Muscle of leg (tissue), 11 donors: ENCODE measurements around the gene ZNF407. TPM values are rescaled to one million over a fixed set of nuclear protein-coding genes. Genes with fewer than 3 reads are reported as not detected.
A peak's percentile ranks its signal among the peaks of the same experiment; 100 is the strongest.

ENCODE experiments used
- DNase-seq: peaks from one replicate; pipeline ENCODE4 v3.0.0; 2013
- H3K27ac ChIP-seq: one replicate; pipeline ENCODE4 v1.5.1; 2013; ENCODE audit warnings: mild to moderate bottlenecking, low read length, control low read depth
- H3K27me3 ChIP-seq: one replicate; pipeline ENCODE4 v1.6.1; 2013; ENCODE audit warnings: low read length; ENCODE audit not compliant: control insufficient read depth, insufficient read depth
- H3K36me3 ChIP-seq: one replicate; pipeline ENCODE4 v1.6.1; 2013; ENCODE audit warnings: low read length; ENCODE audit not compliant: control insufficient read depth, insufficient read depth
- H3K4me1 ChIP-seq: one replicate; pipeline ENCODE4 v1.6.1; 2013; ENCODE audit warnings: low read length; ENCODE audit not compliant: control insufficient read depth, insufficient read depth
- H3K4me3 ChIP-seq: one replicate; pipeline ENCODE4 v1.5.1; 2013; ENCODE audit warnings: low read length, control low read depth
- H3K9me3 ChIP-seq: replicated peaks from 2 replicates; pipeline ENCODE4 v1.6.1; 2013; ENCODE audit warnings: low read depth, low read length; ENCODE audit not compliant: control insufficient read depth
- WGBS: methylation state at CpG from one replicate; pipeline ENCODE4 v1.1.5; 2013; ENCODE audit warnings: missing lambda C conversion rate; ENCODE audit not compliant: insufficient coverage; 5-methylcytosine and 5-hydroxymethylcytosine counted together
- polyA plus RNA-seq, 8 donors: library from polyadenylated mRNA; unstranded; fragments of 120-200 nt; gene quantifications; one replicate each; pipeline versions ENCODE4 v1.2.1 to v1.2.3, GENCODE V29; 2013; ENCODE audit warnings: inconsistent platforms in 1 of 8, low replicate concordance in 1 of 8; ENCODE audit not compliant: insufficient read length in 8 of 8, insufficient read depth in 1 of 8
- total RNA-seq: library from RNA; stranded (reverse); fragments of 120-200 nt; gene quantifications from one replicate; pipeline ENCODE4 v1.2.4, GENCODE V29; 2013

The ZNF407 gene
- total and polyA plus RNA-seq, 9 donors: 5.3 to 10.7 (median 6.4) TPM

GRCh38 chr18:74574916-74575315 lies 22.8 kb upstream of the ZNF407 start:
- Histone ChIP-seq H3K27ac (no peak overlapping the region), H3K36me3 (no peaks in the 10 kb centered on the region), H3K27me3 (no peaks in the 10 kb centered on the region), H3K9me3 (no peaks in the 10 kb centered on the region), H3K4me1 (no peaks in the 10 kb centered on the region), H3K4me3 (no peak overlapping the region)
- 44% methylated on average over 2 of the region's 2 CpGs for WGBS
- no peak for DNase-seq

GRCh38 chr18:74577019-74577418 lies 20.7 kb upstream of the ZNF407 start:
- H3K36me3 ChIP-seq: no peaks in the 10 kb centered on the region
- H3K4me3 ChIP-seq: no peak overlapping the region
- H3K27me3 ChIP-seq: no peaks in the 10 kb centered on the region
- no peaks in the 10 kb centered on the region for H3K9me3 ChIP-seq
- no peak overlapping the region for H3K27ac ChIP-seq
- WGBS: 21% methylated on average over 4 of the region's 5 CpGs
- H3K4me1 ChIP-seq: no peaks in the 10 kb centered on the region
- DNase-seq: no peak

- Histone ChIP-seq H3K27ac (no peak overlapping the region), H3K36me3 (no peaks in the 10 kb centered on the region)
Measured at GRCh38 chr18:74579496-74580065, 18.1 kb upstream of the ZNF407 start.

GRCh38 chr18:74582642-74583041 lies 15.0 kb upstream of the ZNF407 start:
- DNase-seq: no peak
- Histone ChIP-seq H3K9me3 (no peaks in the 10 kb centered on the region), H3K27me3 (peaks cover 5% of the 10 kb centered on the region), H3K36me3 (no peaks in the 10 kb centered on the region), H3K27ac (no peak overlapping the region), H3K4me3 (no peak overlapping the region), H3K4me1 (no peaks in the 10 kb centered on the region)
- 50% methylated on average over 2 of the region's 6 CpGs for WGBS

More at GRCh38 chr18:74579496-74580065, 18.1 kb upstream of the ZNF407 start:
- peak; percentile 64 for DNase-seq
- Histone ChIP-seq H3K27me3 (no peaks in the 10 kb centered on the region), H3K4me3 (no peak overlapping the region), H3K4me1 (no peaks in the 10 kb centered on the region), H3K9me3 (no peaks in the 10 kb centered on the region)
- 17% methylated on average over 2 of the region's 8 CpGs for WGBS

GRCh38 chr18:74587441-74587840 lies 10.2 kb upstream of the ZNF407 start:
- DNase-seq: no peak
- Histone ChIP-seq H3K4me3 (no peak overlapping the region), H3K27ac (no peak overlapping the region), H3K9me3 (no peaks in the 10 kb centered on the region), H3K27me3 (peaks cover 5% of the 10 kb centered on the region), H3K4me1 (no peaks in the 10 kb centered on the region), H3K36me3 (no peaks in the 10 kb centered on the region)
- WGBS: 71% methylated on average over 8 of the region's 8 CpGs

GRCh38 chr18:74589021-74589420 lies 8.6 kb upstream of the ZNF407 start:
- Histone ChIP-seq H3K4me1 (no peaks in the 10 kb centered on the region), H3K27ac (no peak overlapping the region), H3K27me3 (peaks cover 5% of the 10 kb centered on the region), H3K36me3 (peaks cover 2% of the 10 kb centered on the region), H3K4me3 (no peak overlapping the region), H3K9me3 (no peaks in the 10 kb centered on the region)
- 66% methylated on average over 4 of the region's 6 CpGs for WGBS
- peak; percentile 37 for DNase-seq

GRCh38 chr18:74589811-74590210 lies 7.9 kb upstream of the ZNF407 start:
- no peaks in the 10 kb centered on the region for H3K4me1 ChIP-seq
- no peak for DNase-seq
- no peak overlapping the region for H3K27ac ChIP-seq
- 100% methylated on average over 2 of the region's 3 CpGs for WGBS
- H3K4me3 ChIP-seq: no peak overlapping the region
- H3K9me3 ChIP-seq: no peaks in the 10 kb centered on the region
- peaks cover 5% of the 10 kb centered on the region for H3K27me3 ChIP-seq
- peaks cover 2% of the 10 kb centered on the region for H3K36me3 ChIP-seq

- WGBS: no CpG with 5 or more reads among the region's 1 CpG
- no peak for DNase-seq
- Histone ChIP-seq H3K36me3 (peaks cover 2% of the 10 kb centered on the region), H3K4me3 (no peak overlapping the region), H3K27me3 (peaks cover 5% of the 10 kb centered on the region), H3K4me1 (no peaks in the 10 kb centered on the region), H3K9me3 (no peaks in the 10 kb centered on the region), H3K27ac (no peak overlapping the region)
Measured at GRCh38 chr18:74590671-74591070, 7.0 kb upstream of the ZNF407 start.

GRCh38 chr18:74595431-74595830 lies 2.2 kb upstream of the ZNF407 start:
- DNase-seq: no peak
- Histone ChIP-seq H3K4me1 (peaks cover 5% of the 10 kb centered on the region), H3K9me3 (no peaks in the 10 kb centered on the region), H3K36me3 (peaks cover 2% of the 10 kb centered on the region), H3K4me3 (no peak overlapping the region), H3K27me3 (no peaks in the 10 kb centered on the region), H3K27ac (no peak overlapping the region)

- no peaks in the 10 kb centered on the region for H3K9me3 ChIP-seq
- peak overlapping the region; percentile 99 for H3K27ac ChIP-seq
- WGBS: under 1% methylated on average over 31 of the region's 41 CpGs
- no peak for DNase-seq
- peak overlapping the region; percentile 90 for H3K4me3 ChIP-seq
- H3K36me3 ChIP-seq: peaks cover 2% of the 10 kb centered on the region
- H3K4me1 ChIP-seq: peaks cover 5% of the 10 kb centered on the region
- no peaks in the 10 kb centered on the region for H3K27me3 ChIP-seq
Measured at GRCh38 chr18:74597034-74597661, 522 bp upstream of the ZNF407 start.
